T-helper 9 cell (primary cell): ENCODE results near the gene ANAPC5.
"Not testable (repeated sequence)": the region's sequence is repeated elsewhere in the genome, so short reads cannot be mapped to it uniquely, and the experiment has no call there.

Experiments used
- DNase-seq: peaks from one replicate; pipeline ENCODE4 v3.0.0-alpha.2; 2020
- total RNA-seq, 2 donors: gene quantifications; one replicate each; lab custom pipeline; 2026; lab: John Stamatoyannopoulos, UW

The ANAPC5 gene
- total RNA-seq, result 159 to 205 reads per million in 2 donors

GRCh38 chr12:121351820-121352681 is at the start of gene ANAPC5:
Gene ANAPC5, minus strand, starts transcription at chr12:121352411. Its CDS starts 71 bp downstream, at chr12:121352340.
- DNase-seq, result peak; percentile 75

GRCh38 chr12:121400332-121401139 is 48.3 kb upstream of the ANAPC5 start:
- DNase-seq, result peak; percentile 37

- peak; percentile 96 for DNase-seq
Measured at GRCh38 chr12:121399391-121400331, 47.5 kb upstream of the ANAPC5 start, which contains the start of gene RNF34. Gene RNF34, plus strand, starts transcription at chr12:121400118. Its CDS starts 95 bp downstream, at chr12:121400213.

- DNase-seq, result no peak
Measured at GRCh38 chr12:121398355-121398754, 46.1 kb upstream of the ANAPC5 start.

DNA sequence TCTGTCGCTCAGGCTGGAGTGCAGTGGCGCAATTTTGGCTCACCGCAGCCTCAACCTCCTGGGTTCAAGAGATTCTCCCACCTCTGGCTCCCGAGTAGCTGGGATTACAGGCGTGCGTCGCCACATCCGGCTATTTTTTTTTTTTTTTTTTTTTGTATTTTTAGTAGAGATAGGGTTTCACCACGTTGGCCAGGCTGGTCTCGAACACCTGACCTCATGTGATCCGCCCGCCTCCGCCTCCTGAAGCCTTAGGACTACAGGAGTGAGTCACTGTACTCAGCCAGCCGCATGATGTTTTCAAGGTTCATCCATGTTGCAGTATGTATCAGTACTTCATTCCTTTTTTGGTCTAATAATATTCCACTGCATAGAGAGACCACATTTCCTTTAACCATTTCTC is 45.3 kb upstream of the ANAPC5 start:
- DNase-seq, result no peak

GRCh38 chr12:121392325-121392716 is 40.1 kb upstream of the ANAPC5 start:
- DNase-seq, result no peak

GRCh38 chr12:121391619-121392324 is 39.6 kb upstream of the ANAPC5 start:
- no peak for DNase-seq

DNA sequence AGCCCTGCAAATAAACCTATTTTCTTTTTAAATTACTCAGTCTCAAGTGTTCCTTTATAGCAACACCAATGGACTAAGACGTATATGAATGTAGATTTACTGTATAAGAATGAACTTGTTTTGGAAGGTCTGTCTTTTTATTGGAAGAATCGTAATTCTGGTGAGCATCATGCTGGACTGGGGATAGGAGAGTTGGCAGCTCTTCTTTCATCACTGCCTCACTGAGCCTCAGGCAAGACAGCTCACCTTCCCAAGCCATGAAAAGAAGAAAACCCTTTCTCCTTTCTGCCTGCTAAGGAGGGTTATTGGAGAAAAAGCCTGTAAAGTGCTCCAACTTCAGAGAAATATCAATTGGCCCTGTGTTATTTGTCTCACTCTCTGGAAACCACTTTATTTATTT is 38.6 kb upstream of the ANAPC5 start:
- no peak for DNase-seq

GRCh38 chr12:121388421-121388981 is 36.3 kb upstream of the ANAPC5 start:
- DNase-seq, result no peak

DNA sequence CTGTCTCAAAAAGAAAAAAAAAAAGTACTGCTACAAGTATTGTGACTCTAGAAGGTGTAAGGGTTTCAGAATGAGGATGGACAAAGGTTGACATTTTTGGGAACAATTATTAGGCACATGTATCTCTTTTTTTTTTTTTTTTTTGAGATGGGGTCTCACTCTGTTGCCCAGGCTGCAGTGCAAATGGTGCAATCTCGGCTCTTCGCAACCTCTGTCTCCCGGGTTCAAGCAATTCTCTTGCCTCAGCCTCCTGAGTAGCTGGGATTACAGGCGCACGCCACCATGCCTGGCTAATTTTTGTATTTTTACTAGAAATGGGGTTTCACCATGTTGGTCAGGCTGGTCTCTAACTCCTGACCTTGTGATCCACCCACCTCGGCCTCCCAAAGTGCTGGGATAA is 32.7 kb upstream of the ANAPC5 start:
- not testable (repeated sequence) for DNase-seq

GRCh38 chr12:121383601-121384021 is 31.4 kb upstream of the ANAPC5 start:
- no peak for DNase-seq

GRCh38 chr12:121379945-121380344 is 27.7 kb upstream of the ANAPC5 start:
- no peak for DNase-seq

DNA sequence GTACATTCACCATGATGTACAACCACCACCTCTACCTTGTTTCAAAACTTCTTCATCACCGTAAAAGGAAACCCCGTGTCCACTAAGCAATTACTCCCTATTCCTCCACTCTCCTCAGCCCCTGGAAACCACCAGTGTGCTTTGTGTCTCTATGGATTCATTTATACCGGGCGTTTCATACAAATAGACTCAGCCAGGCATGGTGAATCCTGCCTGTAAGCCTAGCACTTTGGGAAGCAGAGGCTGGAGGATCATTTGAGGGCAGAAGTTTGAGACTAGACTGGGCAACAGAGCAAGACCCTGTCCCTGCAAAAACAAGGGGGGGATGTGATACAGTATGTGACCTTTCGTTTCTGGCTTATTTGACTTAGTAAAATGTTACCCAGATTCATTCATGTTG is 26.5 kb upstream of the ANAPC5 start:
- no peak for DNase-seq

DNA sequence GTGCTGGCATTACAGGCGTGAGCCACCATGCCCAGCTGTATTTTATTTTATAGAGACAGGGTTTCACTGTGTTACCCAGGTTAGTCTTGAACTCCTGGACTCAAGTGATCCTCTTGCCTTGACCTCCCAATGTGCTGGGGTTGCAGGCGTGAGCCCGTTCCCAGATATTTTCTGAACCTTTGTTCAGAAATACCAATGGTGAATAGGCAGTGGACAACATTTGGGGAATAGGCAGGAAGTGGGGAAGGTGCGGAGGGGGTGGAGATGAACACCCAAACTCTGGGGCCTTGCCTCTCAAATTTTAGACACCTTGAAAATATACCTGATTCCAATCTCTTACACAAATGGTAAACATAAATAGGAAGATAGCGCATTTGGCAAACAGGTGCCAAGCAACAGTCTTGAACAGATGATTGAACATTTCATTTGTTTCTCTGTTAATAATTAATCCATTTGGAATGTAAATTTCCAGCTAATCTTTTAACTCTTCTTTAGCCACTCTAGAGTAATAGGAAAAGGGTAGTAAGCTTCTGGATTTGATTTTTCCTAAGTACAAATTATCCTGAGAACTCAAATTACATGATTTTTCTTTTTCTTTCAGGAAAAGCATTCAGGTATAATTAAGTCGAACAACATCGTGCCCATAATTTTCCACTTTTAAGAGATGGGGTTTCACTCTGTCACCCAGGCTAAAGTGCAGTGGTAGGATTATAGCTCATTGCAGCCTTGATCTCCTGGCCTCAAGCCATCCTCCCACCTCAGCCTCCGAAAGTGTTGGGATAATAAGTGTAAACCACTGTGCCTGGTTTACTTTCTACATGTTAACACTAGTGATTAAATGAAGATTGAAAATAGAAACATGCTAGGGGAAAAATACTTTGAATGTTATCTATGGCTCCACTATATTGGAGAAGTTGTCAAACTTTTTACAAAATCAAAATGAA is 24.8 kb upstream of the ANAPC5 start:
- no peak for DNase-seq

GRCh38 chr12:121374945-121375584 is 22.9 kb upstream of the ANAPC5 start:
- DNase-seq, result not testable (repeated sequence)

- not testable (repeated sequence) for DNase-seq
Measured at GRCh38 chr12:121374336-121374735, 22.1 kb upstream of the ANAPC5 start.

DNA sequence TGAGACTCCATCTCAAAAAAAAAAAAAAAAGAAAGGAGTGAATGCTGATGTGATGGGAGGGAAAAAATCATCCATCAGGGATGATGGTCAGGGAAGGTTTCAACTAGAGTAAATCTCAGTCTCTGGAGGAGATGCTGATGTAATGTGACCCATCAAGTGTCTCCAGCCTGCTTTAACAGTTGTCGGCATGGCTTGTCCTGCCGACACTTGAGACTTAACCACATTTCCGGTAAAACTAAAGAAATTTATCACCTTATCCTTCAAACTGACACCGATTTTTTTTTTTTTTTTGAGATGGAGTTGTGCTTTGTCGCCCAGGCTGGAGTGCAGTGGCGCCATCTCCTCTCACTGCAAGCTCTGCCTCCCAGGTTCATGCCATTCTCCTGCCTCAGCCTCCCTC is 21.5 kb upstream of the ANAPC5 start:
- DNase-seq, result no peak

- DNase-seq, result no peak
Measured at GRCh38 chr12:121371404-121371803, 19.2 kb upstream of the ANAPC5 start.

GRCh38 chr12:121366063-121366459 is 13.8 kb upstream of the ANAPC5 start:
- no peak for DNase-seq
